A549 (cell line): Measurements from ENCODE around the gene LGALS1. TPM values are rescaled to one million over a fixed set of nuclear protein-coding genes. Genes with fewer than 3 reads are reported as not detected.

Experiments
- ATAC-seq, 2 experiments: fragments of 200-7000 bp in 1 of 2; fragments of >200 bp in 1 of 2; cut with Nextera tagmentation in 1 of 2; cut with Tn5 transposase in 1 of 2; 3 replicates each; pipeline versions ENCODE4 v1.8.0 to v1.9.1; 2018 to 2020; ENCODE audit warnings: mild to moderate bottlenecking in 1 of 2, moderate library complexity in 1 of 2
- CTCF ChIA-PET: fragments of 300-600 bp; sonication (Branson Sonifier 250); formaldehyde crosslinking; extraction: SDS; loops from one replicate; lab custom pipeline; 2021; ENCODE audit warnings: antibody characterized with exemption, inconsistent platforms; lab: Yijun Ruan, JAX
- POLR2A ChIA-PET: fragments of 350-600 bp; formaldehyde crosslinking; extraction: SDS; loops from one replicate; lab custom pipeline; 2021; ENCODE audit warnings: antibody characterized with exemption, inconsistent platforms; lab: Yijun Ruan, JAX
- DNase-seq, 2 experiments: peaks; one replicate each; pipeline versions ENCODE4 v3.0.0 to v3.0.0-alpha.2; 2011 to 2016; ENCODE audit warnings: low read depth in 1 of 2, low spot score in 1 of 2
- FAIRE-seq: peaks from 2 replicates; lab custom pipeline; 2011; peaks lifted over from hg19 to GRCh38; lab: Jason Lieb, UNC
- H3K27ac ChIP-seq, 2 experiments: fragments of >200 bp; sonication (Bioruptor Twin); formaldehyde crosslinking; 3 replicates each; pipeline ENCODE4 v1.5.1; 2016 to 2017
- H3K4me1 ChIP-seq: fragments of >200 bp; sonication (Bioruptor Twin); formaldehyde crosslinking; 3 replicates; pipeline ENCODE4 v1.6.1; 2016
- H3K4me2 ChIP-seq: fragments of >200 bp; sonication (Bioruptor Twin); formaldehyde crosslinking; 3 replicates; pipeline ENCODE4 v1.6.1; 2016
- H3K4me3 ChIP-seq: fragments of >200 bp; sonication (Bioruptor Twin); formaldehyde crosslinking; 3 replicates; pipeline ENCODE4 v1.5.1; 2016
- H3K9me3 ChIP-seq: fragments of >200 bp; sonication (Bioruptor Twin); formaldehyde crosslinking; 3 replicates; pipeline ENCODE4 v1.6.1; 2016
- BHLHE40 ChIP-seq: IDR thresholded peaks from 2 replicates; pipeline ENCODE4 v1.6.1; 2012; ENCODE audit warnings: low read depth, low read length, inconsistent platforms
- CBX8 ChIP-seq: fragments of 200-600 bp; sonication (generic); IDR thresholded peaks from 2 replicates; pipeline ENCODE4 v1.6.1; 2016
- CHD4 ChIP-seq: fragments of 200-600 bp; sonication (generic); IDR thresholded peaks from 2 replicates; pipeline ENCODE4 v1.6.1; 2016; ENCODE audit warnings: antibody characterized with exemption, mild to moderate bottlenecking, borderline replicate concordance
- ESRRA ChIP-seq: fragments of 150-350 bp; IDR thresholded peaks from 2 replicates; pipeline ENCODE4 v1.6.1; 2014; ENCODE audit warnings: mild to moderate bottlenecking, low read length, borderline replicate concordance
- FOSL2 ChIP-seq, 2 experiments: fragments of 450-650 bp in 1 of 2; fragments of >200 bp in 1 of 2; sonication (Bioruptor Twin) in 1 of 2; formaldehyde crosslinking; IDR thresholded peaks; 2 replicates each; pipeline versions ENCODE4 v1.5.0 to v1.6.1; 2016 to 2020; ENCODE audit warnings: mild to moderate bottlenecking in 1 of 2, moderate library complexity in 1 of 2
- FOXS1 ChIP-seq: fragments of 250-450 bp; sonication (Bioruptor Pico); IDR thresholded peaks from 2 replicates; pipeline ENCODE4 v1.5.0; 2020; ENCODE audit warnings: mild to moderate bottlenecking, moderate library complexity
- GATA3 ChIP-seq: IDR thresholded peaks from 2 replicates; pipeline ENCODE4 v1.6.1; 2012; ENCODE audit warnings: borderline replicate concordance
- HOXA7 ChIP-seq: fragments of 250-450 bp; sonication (Bioruptor Pico); IDR thresholded peaks from 2 replicates; pipeline ENCODE4 v1.5.0; 2020; ENCODE audit warnings: mild to moderate bottlenecking, moderate library complexity
- JUNB ChIP-seq: fragments of >200 bp; sonication (Bioruptor Twin); formaldehyde crosslinking; IDR thresholded peaks from 2 replicates; pipeline ENCODE4 v1.6.1; 2016
- KDM1A ChIP-seq: fragments of 200-600 bp; sonication (generic); IDR thresholded peaks from 2 replicates; pipeline ENCODE4 v1.6.1; 2016; ENCODE audit warnings: low read depth, mild to moderate bottlenecking
- MYC ChIP-seq: IDR thresholded peaks from 2 replicates; pipeline ENCODE4 v1.6.1; 2012; ENCODE audit warnings: mild to moderate bottlenecking, inconsistent platforms, low read length, improper control_type of control experiment, borderline replicate concordance
- NFE2L2 ChIP-seq: fragments of 150-350 bp; conservative IDR thresholded peaks from 2 replicates; pipeline ENCODE4 v1.6.1; 2014; ENCODE audit warnings: low read length
- NPAS2 ChIP-seq: fragments of 250-450 bp; sonication (Bioruptor Pico); IDR thresholded peaks from 2 replicates; pipeline ENCODE4 v1.8.0; 2022; ENCODE audit warnings: mild to moderate bottlenecking, moderate library complexity, borderline replicate concordance
- RFX5 ChIP-seq: fragments of 450-650 bp; IDR thresholded peaks from 2 replicates; pipeline ENCODE4 v1.7.1; 2014; ENCODE audit warnings: antibody characterized with exemption, mild to moderate bottlenecking, moderate library complexity
- RNF2 ChIP-seq: fragments of 200-600 bp; sonication (generic); IDR thresholded peaks from 2 replicates; pipeline ENCODE4 v1.6.1; 2016; ENCODE audit warnings: low read depth, mild to moderate bottlenecking, antibody characterized with exemption, moderate library complexity, borderline replicate concordance
- SREBF2 ChIP-seq: fragments of 450-650 bp; IDR thresholded peaks from 2 replicates; pipeline ENCODE4 v1.6.1; 2014; ENCODE audit warnings: mild to moderate bottlenecking, moderate library complexity
- TFCP2L1 ChIP-seq: fragments of 250-450 bp; sonication (Bioruptor Pico); IDR thresholded peaks from 2 replicates; pipeline ENCODE4 v1.5.0; 2021; ENCODE audit warnings: mild to moderate bottlenecking
- TP53 ChIP-seq: fragments of 250-450 bp; sonication (Bioruptor Pico); IDR thresholded peaks from 2 replicates; pipeline ENCODE4 v1.5.0; 2021; ENCODE audit warnings: mild to moderate bottlenecking, moderate library complexity
- ZC3H11A ChIP-seq: fragments of 450-650 bp; IDR thresholded peaks from 2 replicates; pipeline ENCODE4 v1.6.1; 2014; ENCODE audit warnings: antibody characterized with exemption, mild to moderate bottlenecking
- ZFP36 ChIP-seq: fragments of 450-650 bp; IDR thresholded peaks from 2 replicates; pipeline ENCODE4 v1.6.1; 2014; ENCODE audit warnings: borderline replicate concordance; ENCODE audit not compliant: partially characterized antibody
- WGBS: methylation state at CpG from one replicate; pipeline ENCODE4 v1.1.6; 2017; ENCODE audit errors: missing lambda C conversion rate; 5-methylcytosine and 5-hydroxymethylcytosine counted together
- polyA plus RNA-seq, 4 experiments: library from polyadenylated mRNA; depleted of rRNA in 3 of 4; stranded (reverse); fragments of >200 nt; fragmentation: RNase III in 1 of 4; extraction: RNeasy Plus Mini Kit Qiagen cat#74134 plus additional on column Dnase treatment in 1 of 4; gene quantifications; 2 replicates in 3 of 4; 3 replicates in 1 of 4; pipeline ENCODE4 v1.2.3, GENCODE V29; 2011 to 2017
- TF ChIP-seq, protein P1 (sequence below): fragments of 250-450 bp; sonication (Bioruptor Pico); IDR thresholded peaks from 2 replicates; pipeline ENCODE4 v1.5.0; 2020; ENCODE audit warnings: low read depth, mild to moderate bottlenecking, moderate library complexity
- TF ChIP-seq, protein P2 (sequence below): fragments of 250-450 bp; sonication (Bioruptor Pico); IDR thresholded peaks from 2 replicates; pipeline ENCODE4 v1.5.0; 2021; ENCODE audit warnings: mild to moderate bottlenecking, moderate library complexity, borderline replicate concordance
- TF ChIP-seq, protein P3 (sequence below): IDR thresholded peaks from 2 replicates; pipeline ENCODE4 v1.6.1; 2012
- TF ChIP-seq, protein P4 (sequence below): fragments of >200 bp; sonication (Bioruptor Twin); formaldehyde crosslinking; IDR thresholded peaks from 2 replicates; pipeline ENCODE4 v1.6.1; 2016

Gene LGALS1
- polyA plus RNA-seq, 2 of the 4 experiments (the other 2 are of a cell fraction) = 584 to 1,477 TPM

DNA sequence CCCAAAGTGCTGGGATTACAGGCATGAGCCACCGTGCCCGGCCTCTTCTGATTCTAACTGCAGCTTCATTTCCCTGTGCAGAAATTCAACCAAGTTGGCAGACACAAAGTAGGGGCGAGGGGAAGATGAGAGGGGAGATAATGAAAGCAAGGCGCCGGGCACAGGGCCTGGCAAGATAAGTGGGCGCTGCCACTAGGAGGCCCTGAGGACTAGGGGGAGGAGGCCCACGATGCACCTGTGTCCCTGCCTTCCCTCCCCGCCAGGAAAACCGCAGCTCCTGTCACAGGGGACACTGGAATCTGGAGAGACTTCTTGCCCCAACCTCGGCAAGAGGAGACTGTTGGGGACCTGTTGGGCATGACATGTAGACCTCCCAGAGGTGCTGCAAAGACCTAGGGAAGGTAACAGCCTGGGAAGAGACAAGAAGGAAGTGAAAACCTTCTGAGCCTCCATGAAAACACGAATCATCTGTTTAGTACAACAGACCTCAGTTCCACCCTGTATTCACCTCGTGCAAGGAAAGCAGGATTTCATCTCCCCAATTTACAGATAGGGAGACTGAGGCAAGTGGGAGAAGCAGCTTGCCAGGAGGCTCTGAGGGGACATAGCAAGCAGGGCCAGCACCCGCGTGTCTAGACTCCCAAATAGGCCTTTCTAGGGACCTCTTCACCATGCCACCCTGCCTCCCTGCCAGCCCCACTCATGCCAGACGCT, 3.1 kb upstream of the LGALS1 start:
- Histone ChIP-seq H3K9me3 (no peaks in the 10 kb centered on the region), H3K27ac (no peak overlapping the region; a peak in 1 of 6 replicates), H3K4me3 (no peak overlapping the region), H3K4me1 (peaks cover 6% of the 10 kb centered on the region; the same call in 2 of the 3 replicates), H3K4me2 (no peak overlapping the region)
- FAIRE-seq (no peak), DNase-seq (no peak), ATAC-seq (no peak)
- CTCF ChIA-PET = interaction anchor here (0.6 to 15.2 kb wide), 6 partner anchors 10 to 639 kb away, joined by 3 to 152 read pairs (median 3); partner anchors contain the start of gene PDXP
- 87% methylated on average over 15 of the region's 15 CpGs for WGBS
- POLR2A ChIA-PET = no interaction called here
- TF ChIP-seq NFE2L2 (no peak), FOSL2 (IDR thresholded peaks at IDR 0.05) (no peak), FOSL2 (CRISPR knock-in tag; IDR thresholded peaks at IDR 0.05) (no peak), JUNB (no peak), SREBF2 (no peak), CHD4 (no peak), MYC (no peak), FOXS1 (no peak)

DNA sequence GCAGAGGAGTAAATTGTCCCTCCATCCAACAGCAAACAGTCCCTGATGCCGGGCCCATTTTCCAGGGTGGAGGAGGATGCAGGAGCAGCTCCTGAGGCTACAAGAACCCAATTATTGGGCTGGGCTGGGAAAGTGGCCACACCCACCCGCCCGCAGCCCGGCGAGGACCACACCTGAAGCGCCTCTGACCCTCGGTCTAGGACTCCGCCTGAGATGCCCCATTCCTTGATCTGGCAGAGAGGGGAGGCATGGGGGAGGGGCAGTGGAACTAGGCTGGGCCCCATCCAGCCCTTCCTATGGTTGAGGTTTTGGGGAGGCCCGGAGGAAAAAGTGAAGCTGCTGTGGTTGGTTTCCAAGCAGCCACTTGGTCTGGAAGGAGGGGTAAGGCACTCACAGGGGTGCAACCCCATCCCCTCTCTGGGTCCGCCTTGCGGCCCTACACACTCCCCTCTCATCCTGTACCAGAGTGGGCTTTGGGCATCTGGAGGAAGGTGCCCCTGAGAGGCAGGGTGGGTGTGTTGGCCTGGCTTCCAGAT, 2.4 kb upstream of the LGALS1 start:
- TF ChIP-seq GATA3 (no peak), TFCP2L1 (no peak), KDM1A (no peak), ZC3H11A (no peak), RFX5 (no peak), ESRRA (no peak), FOSL2 (IDR thresholded peaks at IDR 0.05) (no peak), FOSL2 (CRISPR knock-in tag; IDR thresholded peaks at IDR 0.05) (no peak), TP53 (CRISPR knock-in tag) (no peak), ZFP36 (no peak), NPAS2 (CRISPR knock-in tag) (no peak), BHLHE40 (no peak), HOXA7 (CRISPR knock-in tag) (no peak), RNF2 (no peak), CBX8 (no peak)
- TF ChIP-seq, protein P1, sequence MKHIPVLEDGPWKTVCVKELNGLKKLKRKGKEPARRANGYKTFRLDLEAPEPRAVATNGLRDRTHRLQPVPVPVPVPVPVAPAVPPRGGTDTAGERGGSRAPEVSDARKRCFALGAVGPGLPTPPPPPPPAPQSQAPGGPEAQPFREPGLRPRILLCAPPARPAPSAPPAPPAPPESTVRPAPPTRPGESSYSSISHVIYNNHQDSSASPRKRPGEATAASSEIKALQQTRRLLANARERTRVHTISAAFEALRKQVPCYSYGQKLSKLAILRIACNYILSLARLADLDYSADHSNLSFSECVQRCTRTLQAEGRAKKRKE (CRISPR knock-in tag) = no peak
- TF ChIP-seq, protein P2, sequence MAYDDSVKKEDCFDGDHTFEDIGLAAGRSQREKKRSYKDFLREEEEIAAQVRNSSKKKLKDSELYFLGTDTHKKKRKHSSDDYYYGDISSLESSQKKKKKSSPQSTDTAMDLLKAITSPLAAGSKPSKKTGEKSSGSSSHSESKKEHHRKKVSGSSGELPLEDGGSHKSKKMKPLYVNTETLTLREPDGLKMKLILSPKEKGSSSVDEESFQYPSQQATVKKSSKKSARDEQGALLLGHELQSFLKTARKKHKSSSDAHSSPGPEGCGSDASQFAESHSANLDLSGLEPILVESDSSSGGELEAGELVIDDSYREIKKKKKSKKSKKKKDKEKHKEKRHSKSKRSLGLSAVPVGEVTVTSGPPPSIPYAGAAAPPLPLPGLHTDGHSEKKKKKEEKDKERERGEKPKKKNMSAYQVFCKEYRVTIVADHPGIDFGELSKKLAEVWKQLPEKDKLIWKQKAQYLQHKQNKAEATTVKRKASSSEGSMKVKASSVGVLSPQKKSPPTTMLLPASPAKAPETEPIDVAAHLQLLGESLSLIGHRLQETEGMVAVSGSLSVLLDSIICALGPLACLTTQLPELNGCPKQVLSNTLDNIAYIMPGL (CRISPR knock-in tag) = no peak
- TF ChIP-seq, protein P3, sequence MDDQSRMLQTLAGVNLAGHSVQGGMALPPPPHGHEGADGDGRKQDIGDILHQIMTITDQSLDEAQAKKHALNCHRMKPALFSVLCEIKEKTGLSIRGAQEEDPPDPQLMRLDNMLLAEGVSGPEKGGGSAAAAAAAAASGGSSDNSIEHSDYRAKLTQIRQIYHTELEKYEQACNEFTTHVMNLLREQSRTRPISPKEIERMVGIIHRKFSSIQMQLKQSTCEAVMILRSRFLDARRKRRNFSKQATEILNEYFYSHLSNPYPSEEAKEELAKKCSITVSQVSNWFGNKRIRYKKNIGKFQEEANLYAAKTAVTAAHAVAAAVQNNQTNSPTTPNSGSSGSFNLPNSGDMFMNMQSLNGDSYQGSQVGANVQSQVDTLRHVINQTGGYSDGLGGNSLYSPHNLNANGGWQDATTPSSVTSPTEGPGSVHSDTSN = no peak
- TF ChIP-seq, protein P4, sequence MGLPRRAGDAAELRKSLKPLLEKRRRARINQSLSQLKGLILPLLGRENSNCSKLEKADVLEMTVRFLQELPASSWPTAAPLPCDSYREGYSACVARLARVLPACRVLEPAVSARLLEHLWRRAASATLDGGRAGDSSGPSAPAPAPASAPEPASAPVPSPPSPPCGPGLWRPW = no peak
- ChIA-PET CTCF (interaction anchor here (0.6 to 15.2 kb wide), 6 partner anchors 10 to 638 kb away, joined by 3 to 152 read pairs (median 3); partner anchors contain the start of gene PDXP), POLR2A (no interaction called here)
- Histone ChIP-seq H3K4me1 (peaks cover 13% of the 10 kb centered on the region; the same call in 2 of the 3 replicates), H3K4me3 (no peak overlapping the region), H3K4me2 (no peak overlapping the region), H3K9me3 (no peaks in the 10 kb centered on the region), H3K27ac (no peak overlapping the region)
- no peak for DNase-seq
- ATAC-seq = no peak
- FAIRE-seq = no peak
- 83% methylated on average over 4 of the region's 11 CpGs for WGBS
